Breast epithelium (tissue), 3 donors: ENCODE results near the gene MEIOB.

ENCODE experiments used
- CTCF ChIP-seq, 3 donors: fragments of 450-650 bp; IDR thresholded peaks; one replicate each; pipeline ENCODE4 v1.5.1; 2016 to 2017; ENCODE audit warnings: antibody characterized with exemption in 3 of 3, mild to moderate bottlenecking in 3 of 3, moderate library complexity in 3 of 3
- POLR2A ChIP-seq: fragments of 450-650 bp; IDR thresholded peaks from one replicate; pipeline ENCODE4 v1.6.1; 2016; ENCODE audit warnings: antibody characterized with exemption, mild to moderate bottlenecking, moderate library complexity
- POLR2AphosphoS5 ChIP-seq, 3 donors: sonication (generic); formaldehyde crosslinking; IDR thresholded peaks; one replicate each; pipeline ENCODE4 v1.6.1; 2017; ENCODE audit warnings: antibody characterized with exemption in 3 of 3

DNA sequence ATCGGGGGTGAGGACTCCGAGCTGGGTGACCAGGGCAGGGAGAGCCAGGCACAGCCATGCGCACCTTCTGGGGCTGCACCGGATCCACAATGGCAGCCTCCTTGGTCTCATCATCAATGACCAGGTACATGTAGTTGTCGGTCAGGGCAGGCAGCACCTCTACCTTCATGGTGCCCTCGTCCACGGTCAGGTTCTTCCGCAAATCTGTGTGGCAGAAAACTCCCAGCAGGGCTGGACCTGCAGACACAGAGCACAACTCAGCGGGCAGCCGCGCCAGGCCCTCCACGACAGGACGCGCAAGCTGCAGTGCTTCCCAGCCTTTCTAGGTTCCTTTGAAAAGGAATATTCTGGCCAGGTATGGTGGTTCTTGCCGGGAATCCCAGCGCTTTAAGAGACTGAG lies 49.2 kb downstream of the MEIOB start:
- TF ChIP-seq CTCF (IDR thresholded peaks at IDR 0.05): no peak
- no peak for TF ChIP-seq POLR2A
- TF ChIP-seq POLR2AphosphoS5 (IDR thresholded peaks at IDR 0.05): no peak
